Right ventricle myocardium superior (tissue), 1 donor: ENCODE data around the gene JADE2. TPM values are rescaled to one million over a fixed set of nuclear protein-coding genes. Genes with fewer than 3 reads are reported as not detected.
A peak's percentile ranks its signal among the peaks of the same experiment; 100 is the strongest.

Experiments
- ATAC-seq: fragments of 200-7000 bp; cut with Tn5 transposase; one replicate; pipeline ENCODE4 v1.9.1; 2020; ENCODE audit warnings: mild to moderate bottlenecking; ENCODE audit not compliant: poor library complexity
- DNase-seq: peaks from one replicate; pipeline ENCODE4 v3.0.0-alpha.2; 2020
- intact Hi-C: fragments of 100-400 bp; cut with DNase I; formaldehyde crosslinking; loops from one replicate; pipeline ENCODE4 v1.11.2; 2022
- total RNA-seq: library from RNA; stranded (reverse); fragmentation: NEBNext Ultra II Directional; extraction: Animal tissue kit (Norgen Biotek cat#: 25700); gene quantifications from one replicate; pipeline ENCODE4 v1.2.1, GENCODE V29; 2021
- donor health status: DM: no; HTN: yes; CAD: no; lungs with severe emphysema.

JADE2 gene
- total RNA-seq, 1 donor from 2014 or later, result 25.9 TPM

- peak; percentile 87 for DNase-seq
- intact Hi-C loops, result loop anchor here (2.0 to 5.0 kb wide), 5 partner anchors 51 to 154 kb away; partner anchors contain the start of genes CDKN2AIPNL and UBE2B
- ATAC-seq, result peak; percentile 19
Measured at GRCh38 chr5:134525683-134526482, 413 bp downstream of the JADE2 start.

GRCh38 chr5:134526483-134527155, 1.1 kb downstream of the JADE2 start:
- intact Hi-C loops, result loop anchor here (2.0 to 5.0 kb wide), 5 partner anchors 51 to 154 kb away; partner anchors contain the start of genes CDKN2AIPNL and UBE2B
- peak; percentile 90 for DNase-seq
- peak; percentile 47 for ATAC-seq

- ATAC-seq, result peak; percentile 71
- peak; percentile 92 for DNase-seq
- intact Hi-C loops, result loop anchor here (2.0 to 5.0 kb wide), 5 partner anchors 50 to 155 kb away; partner anchors contain the start of genes CDKN2AIPNL and UBE2B
Measured at GRCh38 chr5:134527156-134527960, 1.9 kb downstream of the JADE2 start.

GRCh38 chr5:134527961-134528424, 2.5 kb downstream of the JADE2 start:
- ATAC-seq, result no peak

GRCh38 chr5:134528556-134528955, 3.1 kb downstream of the JADE2 start:
- intact Hi-C loops, result loop anchor here (5.0 kb wide), 4 partner anchors 49 to 156 kb away; partner anchors contain the start of genes CDKN2AIPNL and UBE2B
- ATAC-seq (no peak), DNase-seq (no peak)

More at GRCh38 chr5:134527961-134528424, 2.5 kb downstream of the JADE2 start:
- no peak for DNase-seq
- intact Hi-C loops, result loop anchor here (2.0 to 5.0 kb wide), 5 partner anchors 49 to 156 kb away; partner anchors contain the start of genes CDKN2AIPNL and UBE2B

- ATAC-seq (no peak), DNase-seq (no peak)
- intact Hi-C loops, result loop anchor here (5.0 kb wide), 4 partner anchors 48 to 157 kb away; partner anchors contain the start of genes CDKN2AIPNL and UBE2B
Measured at GRCh38 chr5:134529460-134529859, 4.0 kb downstream of the JADE2 start.

- no peak for ATAC-seq
- peak; percentile 68 for DNase-seq
- intact Hi-C loops, result no loop called here
Measured at GRCh38 chr5:134530301-134531077, 5.0 kb downstream of the JADE2 start.

GRCh38 chr5:134533115-134533815, 7.8 kb downstream of the JADE2 start:
- peak; percentile 85 for DNase-seq
- intact Hi-C loops, result no loop called here
- peak; percentile 75 for ATAC-seq

GRCh38 chr5:134534058-134534725, 8.7 kb downstream of the JADE2 start:
- DNase-seq (no peak), ATAC-seq (no peak)
- intact Hi-C loops, result no loop called here

GRCh38 chr5:134534726-134535110, 9.2 kb downstream of the JADE2 start:
- ATAC-seq (no peak), DNase-seq (no peak)
- intact Hi-C loops, result no loop called here

GRCh38 chr5:134536876-134537275, 11.4 kb downstream of the JADE2 start:
- no peak for ATAC-seq
- DNase-seq, result no peak
- intact Hi-C loops, result no loop called here

- DNase-seq, result no peak
- intact Hi-C loops, result no loop called here
- ATAC-seq, result no peak
Measured at GRCh38 chr5:134537297-134537696, 11.8 kb downstream of the JADE2 start.

- ATAC-seq (no peak), DNase-seq (no peak)
- intact Hi-C loops, result no loop called here
Measured at GRCh38 chr5:134538296-134538695, 12.8 kb downstream of the JADE2 start.

- intact Hi-C loops, result no loop called here
- ATAC-seq, result no peak
- DNase-seq, result no peak
Measured at GRCh38 chr5:134539732-134540131, 14.3 kb downstream of the JADE2 start.

- ATAC-seq, result no peak
- intact Hi-C loops, result no loop called here
- peak; percentile 30 for DNase-seq
Measured at GRCh38 chr5:134540747-134541733, 15.6 kb downstream of the JADE2 start.
